Breast epithelium (tissue), 4 donors: ENCODE results near the gene SPATS2. TPM values are rescaled to one million over a fixed set of nuclear protein-coding genes. Genes with fewer than 3 reads are reported as not detected.

Source experiments
- DNase-seq, 2 donors: peaks; one replicate each; pipeline ENCODE4 v3.0.0-alpha.2; 2019; ENCODE audit warnings: low spot score in 2 of 2
- H3K27ac ChIP-seq, 2 donors: fragments of 200-600 bp; sonication (generic) in 1 of 2; one replicate each; pipeline ENCODE4 v1.5.1; 2016 to 2019; ENCODE audit warnings: mild to moderate bottlenecking in 1 of 2
- H3K27me3 ChIP-seq, 2 donors: fragments of 200-600 bp; sonication (generic) in 1 of 2; one replicate each; pipeline versions ENCODE4 v1.5.1 to v1.6.0; 2017 to 2019; ENCODE audit warnings: control low read depth in 1 of 2, mild to moderate bottlenecking in 1 of 2
- H3K36me3 ChIP-seq: fragments of 200-600 bp; one replicate; pipeline ENCODE4 v1.5.1; 2019
- H3K4me1 ChIP-seq, 2 donors: fragments of 200-600 bp; sonication (generic); one replicate each; pipeline ENCODE4 v1.5.1; 2016 to 2019; ENCODE audit warnings: control low read depth in 1 of 2
- H3K4me3 ChIP-seq, 3 donors: fragments of 200-600 bp; sonication (generic); 1 replicate in 2 of 3; 2 replicates in 1 of 3; pipeline ENCODE4 v1.5.1; 2016 to 2019; ENCODE audit warnings: mild to moderate bottlenecking in 3 of 3, moderate library complexity in 2 of 3
- H3K9me3 ChIP-seq, 2 donors: fragments of 200-600 bp; sonication (generic) in 1 of 2; one replicate each; pipeline ENCODE4 v1.5.1; 2016 to 2019; ENCODE audit warnings: control low read depth in 1 of 2
- POLR2A ChIP-seq: fragments of 450-650 bp; IDR thresholded peaks from one replicate; pipeline ENCODE4 v1.6.1; 2016; ENCODE audit warnings: antibody characterized with exemption, mild to moderate bottlenecking, moderate library complexity
- POLR2AphosphoS5 ChIP-seq, 3 donors: sonication (generic); formaldehyde crosslinking; IDR thresholded peaks; one replicate each; pipeline ENCODE4 v1.6.1; 2017; ENCODE audit warnings: antibody characterized with exemption in 3 of 3
- intact Hi-C: fragments of 100-400 bp; cut with DNase I; formaldehyde crosslinking; loops from one replicate; pipeline ENCODE4 v1.15.1; 2023; ENCODE audit warnings: low total_unique reads
- total RNA-seq, 3 donors: library from RNA; depleted of rRNA; stranded (reverse); fragments of >200 nt; gene quantifications; one replicate each; pipeline ENCODE4 v1.1.0, GENCODE V29; 2016
- TF ChIP-seq, protein P1 (sequence below), 3 donors: fragments of 450-650 bp; IDR thresholded peaks; one replicate each; pipeline ENCODE4 v1.5.1; 2016 to 2017; ENCODE audit warnings: antibody characterized with exemption in 3 of 3, mild to moderate bottlenecking in 3 of 3, moderate library complexity in 3 of 3

Gene SPATS2
- total RNA-seq, 3 donors from 2014 or later = 13.8 to 24.0 (median 22.0) TPM

- Histone ChIP-seq H3K36me3 (peaks cover 18% of the 10 kb centered on the region), H3K27ac (no peak overlapping the region)
- intact Hi-C loops = no loop called here
These were observed 191.3 kb downstream of the SPATS2 start for GRCh38 chr12:49558526-49558925.

DNA sequence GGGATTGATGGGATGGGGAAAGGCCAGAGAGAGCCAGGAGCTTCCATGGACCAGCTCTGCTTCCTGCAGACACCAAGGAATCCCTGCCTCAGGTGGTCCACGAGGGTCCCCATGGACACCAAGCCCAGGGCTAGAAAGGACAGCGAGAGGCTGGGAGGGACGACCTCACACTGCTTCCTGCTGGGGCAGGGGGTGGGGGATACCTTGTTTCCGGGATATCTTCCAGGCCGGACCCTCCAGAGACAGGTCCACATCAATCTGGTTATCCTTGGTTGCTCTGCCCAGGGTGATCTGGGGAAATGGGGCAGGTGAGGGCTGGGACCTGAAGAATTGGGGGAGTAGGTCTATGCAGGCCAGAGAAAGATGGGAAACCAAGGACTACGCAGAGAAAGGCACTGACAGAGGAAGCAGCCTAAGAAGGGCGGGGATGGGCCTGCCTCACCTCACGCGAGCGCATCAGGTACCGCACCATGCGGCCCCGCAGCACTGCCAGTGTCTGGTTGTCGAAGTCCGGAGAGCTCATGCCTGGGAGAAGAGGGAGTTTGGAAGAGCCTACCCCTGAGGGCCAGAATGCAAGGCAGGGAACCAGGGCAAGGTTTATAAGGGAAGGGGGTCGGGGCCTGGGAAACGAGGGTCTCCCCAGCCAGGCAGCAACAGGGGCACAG, 191.9 kb downstream of the SPATS2 start:
- H3K4me3 ChIP-seq = no peak overlapping the region
- H3K36me3 ChIP-seq = peaks cover 18% of the 10 kb centered on the region

More at GRCh38 chr12:49558526-49558925, 191.3 kb downstream of the SPATS2 start:
- Histone ChIP-seq H3K4me1 (no peaks in the 10 kb centered on the region), H3K9me3 (no peaks in the 10 kb centered on the region), H3K27me3 (no peaks in the 10 kb centered on the region), H3K4me3 (no peak overlapping the region)
- no peak for TF ChIP-seq POLR2AphosphoS5 (IDR thresholded peaks at IDR 0.05)
- no peak for TF ChIP-seq POLR2A
- TF ChIP-seq, protein P1, sequence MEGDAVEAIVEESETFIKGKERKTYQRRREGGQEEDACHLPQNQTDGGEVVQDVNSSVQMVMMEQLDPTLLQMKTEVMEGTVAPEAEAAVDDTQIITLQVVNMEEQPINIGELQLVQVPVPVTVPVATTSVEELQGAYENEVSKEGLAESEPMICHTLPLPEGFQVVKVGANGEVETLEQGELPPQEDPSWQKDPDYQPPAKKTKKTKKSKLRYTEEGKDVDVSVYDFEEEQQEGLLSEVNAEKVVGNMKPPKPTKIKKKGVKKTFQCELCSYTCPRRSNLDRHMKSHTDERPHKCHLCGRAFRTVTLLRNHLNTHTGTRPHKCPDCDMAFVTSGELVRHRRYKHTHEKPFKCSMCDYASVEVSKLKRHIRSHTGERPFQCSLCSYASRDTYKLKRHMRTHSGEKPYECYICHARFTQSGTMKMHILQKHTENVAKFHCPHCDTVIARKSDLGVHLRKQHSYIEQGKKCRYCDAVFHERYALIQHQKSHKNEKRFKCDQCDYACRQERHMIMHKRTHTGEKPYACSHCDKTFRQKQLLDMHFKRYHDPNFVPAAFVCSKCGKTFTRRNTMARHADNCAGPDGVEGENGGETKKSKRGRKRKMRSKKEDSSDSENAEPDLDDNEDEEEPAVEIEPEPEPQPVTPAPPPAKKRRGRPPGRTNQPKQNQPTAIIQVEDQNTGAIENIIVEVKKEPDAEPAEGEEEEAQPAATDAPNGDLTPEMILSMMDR (IDR thresholded peaks at IDR 0.05) = no peak
- no peak for DNase-seq

GRCh38 chr12:49560695-49561094, 193.4 kb downstream of the SPATS2 start:
- TF ChIP-seq POLR2AphosphoS5 (IDR thresholded peaks at IDR 0.05) (no peak), POLR2A (no peak)
- H3K36me3 ChIP-seq = peaks cover 18% of the 10 kb centered on the region

More for the DNA sequence above, 191.9 kb downstream of the SPATS2 start:
- H3K27ac ChIP-seq = no peak overlapping the region
- TF ChIP-seq POLR2AphosphoS5 (IDR thresholded peaks at IDR 0.05) (no peak), POLR2A (no peak)
- TF ChIP-seq, protein P1 (IDR thresholded peaks at IDR 0.05) = no peak
- H3K4me1 ChIP-seq = no peaks in the 10 kb centered on the region
- DNase-seq = no peak
- intact Hi-C loops = no loop called here
- H3K27me3 ChIP-seq = no peaks in the 10 kb centered on the region
- no peaks in the 10 kb centered on the region for H3K9me3 ChIP-seq

DNA sequence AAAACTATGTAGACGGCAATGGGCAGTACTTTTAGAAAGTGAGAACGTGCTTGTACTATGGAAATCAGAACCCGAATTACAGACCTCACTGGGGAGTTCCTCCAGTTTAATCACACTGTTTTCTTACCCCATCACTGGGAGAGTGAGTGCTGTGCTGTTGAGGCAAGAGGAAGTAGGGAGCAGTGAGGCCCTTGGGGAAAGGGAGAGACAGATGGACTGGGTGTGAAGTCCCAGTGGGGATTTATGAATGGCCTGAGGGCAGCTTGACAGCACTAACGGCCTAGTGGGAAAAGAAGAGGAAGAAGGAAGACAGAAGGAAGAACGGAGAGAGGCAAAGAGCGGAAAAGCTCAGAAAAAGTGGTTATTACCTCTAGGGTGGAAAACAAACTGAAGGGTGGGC, 195.0 kb downstream of the SPATS2 start:
- intact Hi-C loops = no loop called here
- H3K36me3 ChIP-seq = peaks cover 18% of the 10 kb centered on the region
- H3K27me3 ChIP-seq = no peaks in the 10 kb centered on the region
- H3K4me3 ChIP-seq = no peak overlapping the region
- H3K27ac ChIP-seq = no peak overlapping the region
- no peaks in the 10 kb centered on the region for H3K9me3 ChIP-seq
- DNase-seq = no peak
- TF ChIP-seq POLR2A = no peak
- TF ChIP-seq, protein P1 (IDR thresholded peaks at IDR 0.05) = no peak
- TF ChIP-seq POLR2AphosphoS5 (IDR thresholded peaks at IDR 0.05) = no peak
- peaks cover 0 to 10% of the 10 kb centered on the region in 2 donors for H3K4me1 ChIP-seq

More at GRCh38 chr12:49560695-49561094, 193.4 kb downstream of the SPATS2 start:
- intact Hi-C loops = no loop called here
- no peaks in the 10 kb centered on the region for H3K9me3 ChIP-seq
- no peaks in the 10 kb centered on the region for H3K27me3 ChIP-seq
- no peaks in the 10 kb centered on the region for H3K4me1 ChIP-seq
- DNase-seq = no peak
- H3K4me3 ChIP-seq = no peak overlapping the region
- H3K27ac ChIP-seq = no peak overlapping the region

GRCh38 chr12:49562831-49563230, 195.6 kb downstream of the SPATS2 start:
- Histone ChIP-seq H3K9me3 (no peaks in the 10 kb centered on the region), H3K36me3 (peaks cover 18% of the 10 kb centered on the region), H3K4me3 (no peak overlapping the region), H3K4me1 (peaks cover 0 to 10% of the 10 kb centered on the region in 2 donors), H3K27me3 (no peaks in the 10 kb centered on the region), H3K27ac (no peak overlapping the region)
- intact Hi-C loops = no loop called here
- no peak for TF ChIP-seq POLR2A
- no peak for TF ChIP-seq POLR2AphosphoS5 (IDR thresholded peaks at IDR 0.05)
- TF ChIP-seq, protein P1 (IDR thresholded peaks at IDR 0.05) = no peak
- DNase-seq = no peak
